Mesenchymal stem cell (in vitro differentiated cells and primary cell): ENCODE results near the gene ZDHHC24. TPM values are rescaled to one million over a fixed set of nuclear protein-coding genes. Genes with fewer than 3 reads are reported as not detected.

Experiments used
- DNase-seq: peaks from one replicate; pipeline ENCODE4 v3.0.0-alpha.2; 2013
- H2AFZ ChIP-seq: one replicate; pipeline ENCODE4 v1.6.1; 2013; ENCODE audit warnings: low read depth, mild to moderate bottlenecking, control low read depth, inconsistent platforms, low read length, moderate library complexity
- H2AK5ac ChIP-seq: 2 replicates; pipeline ENCODE4 v1.6.1; 2013; ENCODE audit warnings: low read length, moderate library complexity, mild to moderate bottlenecking, inconsistent platforms; ENCODE audit not compliant: severe bottlenecking
- H2BK120ac ChIP-seq: one replicate; pipeline ENCODE4 v1.6.1; 2013; ENCODE audit warnings: low read depth, mild to moderate bottlenecking, inconsistent platforms, low read length, moderate library complexity
- H2BK12ac ChIP-seq, 2 experiments: one replicate each; pipeline ENCODE4 v1.6.1; 2013; ENCODE audit warnings: inconsistent platforms in 2 of 2, low read length in 2 of 2, mild to moderate bottlenecking in 2 of 2, moderate library complexity in 2 of 2, control low read depth in 1 of 2
- H2BK15ac ChIP-seq: one replicate; pipeline ENCODE4 v1.6.1; 2013; ENCODE audit warnings: mild to moderate bottlenecking, low read depth, inconsistent platforms; ENCODE audit not compliant: poor library complexity, severe bottlenecking
- H2BK5ac ChIP-seq: 2 replicates; pipeline ENCODE4 v1.6.1; 2013; ENCODE audit warnings: low read depth, mild to moderate bottlenecking, low read length, control low read depth, inconsistent platforms; ENCODE audit not compliant: poor library complexity, severe bottlenecking
- H3K14ac ChIP-seq, 2 experiments: one replicate each; pipeline ENCODE4 v1.6.1; 2013; ENCODE audit warnings: inconsistent platforms in 2 of 2, low read length in 2 of 2, control low read depth in 1 of 2, mild to moderate bottlenecking in 1 of 2, moderate library complexity in 1 of 2
- H3K18ac ChIP-seq, 2 experiments: one replicate each; pipeline ENCODE4 v1.6.1; 2013; ENCODE audit warnings: inconsistent platforms in 2 of 2, low read length in 2 of 2, control low read depth in 1 of 2, low read depth in 1 of 2, mild to moderate bottlenecking in 1 of 2
- H3K23ac ChIP-seq, 2 experiments: one replicate each; pipeline ENCODE4 v1.6.1; 2013; ENCODE audit warnings: inconsistent platforms in 2 of 2, low read length in 2 of 2, mild to moderate bottlenecking in 2 of 2, moderate library complexity in 2 of 2, control low read depth in 1 of 2
- H3K27ac ChIP-seq: 2 replicates; pipeline ENCODE4 v1.5.1; 2013; ENCODE audit warnings: mild to moderate bottlenecking, moderate library complexity, low read length, control low read depth, inconsistent platforms; ENCODE audit not compliant: poor library complexity, severe bottlenecking
- H3K27me3 ChIP-seq, 2 experiments: 2 replicates each; pipeline versions ENCODE4 v1.6.1 to v1.7.0; 2013; ENCODE audit warnings: low read length in 2 of 2, mild to moderate bottlenecking in 2 of 2, moderate library complexity in 2 of 2, control low read depth in 1 of 2, inconsistent platforms in 1 of 2; ENCODE audit not compliant: control insufficient read depth in 1 of 2, insufficient read depth in 1 of 2
- H3K36me3 ChIP-seq, 2 experiments: 2 replicates each; pipeline versions ENCODE4 v1.6.1 to v1.7.0; 2013; ENCODE audit warnings: low read length in 2 of 2, control low read depth in 1 of 2, inconsistent platforms in 1 of 2, low read depth in 1 of 2, mild to moderate bottlenecking in 1 of 2; ENCODE audit not compliant: insufficient read depth in 2 of 2, control insufficient read depth in 1 of 2
- H3K4ac ChIP-seq, 2 experiments: one replicate each; pipeline ENCODE4 v1.6.1; 2013; ENCODE audit warnings: inconsistent platforms in 2 of 2, low read length in 2 of 2, mild to moderate bottlenecking in 2 of 2, moderate library complexity in 2 of 2, control low read depth in 1 of 2, low read depth in 1 of 2
- H3K4me1 ChIP-seq: 2 replicates; pipeline ENCODE4 v1.6.1; 2013; ENCODE audit warnings: low read depth, low read length, control low read depth; ENCODE audit not compliant: control insufficient read depth, insufficient read depth
- H3K4me2 ChIP-seq: 2 replicates; pipeline ENCODE4 v1.6.1; 2013; ENCODE audit warnings: low read length, mild to moderate bottlenecking, inconsistent platforms; ENCODE audit not compliant: poor library complexity, severe bottlenecking
- H3K4me3 ChIP-seq, 2 experiments: 2 replicates each; pipeline versions ENCODE4 v1.5.1 to v1.7.0; 2013; ENCODE audit warnings: low read length in 2 of 2, mild to moderate bottlenecking in 2 of 2, control low read depth in 1 of 2, low read depth in 1 of 2; ENCODE audit not compliant: insufficient read depth in 1 of 2
- H3K79me1 ChIP-seq: replicated peaks from 2 replicates; pipeline ENCODE4 v1.6.1; 2013; ENCODE audit warnings: mild to moderate bottlenecking, control low read depth, low read length, inconsistent platforms; ENCODE audit not compliant: poor library complexity, severe bottlenecking
- H3K9ac ChIP-seq: 2 replicates; pipeline ENCODE4 v1.7.0; 2013; ENCODE audit warnings: mild to moderate bottlenecking, low read length, moderate library complexity
- H3K9me3 ChIP-seq: 2 replicates; pipeline ENCODE4 v1.7.0; 2013; ENCODE audit warnings: mild to moderate bottlenecking, low read length; ENCODE audit not compliant: control insufficient read depth
- H4K8ac ChIP-seq: one replicate; pipeline ENCODE4 v1.6.1; 2013; ENCODE audit warnings: inconsistent platforms, mild to moderate bottlenecking, low read length, moderate library complexity
- H4K91ac ChIP-seq: one replicate; pipeline ENCODE4 v1.6.1; 2013; ENCODE audit warnings: mild to moderate bottlenecking, low read length, inconsistent platforms
- WGBS: methylation state at CpG from one replicate; pipeline ENCODE4 v1.1.7; 2013; ENCODE audit warnings: mixed read lengths; 5-methylcytosine and 5-hydroxymethylcytosine counted together
- polyA plus RNA-seq, 2 experiments: library from polyadenylated mRNA; stranded (reverse); fragments of 200-250 nt; gene quantifications; one replicate each; pipeline ENCODE4 v1.2.3, GENCODE V29; 2013

ZDHHC24 gene
- 10.8 TPM for polyA plus RNA-seq (2013, experiment 1 of 2)
- polyA plus RNA-seq (2013, experiment 2 of 2), result 11.2 TPM

GRCh38 chr11:66545701-66546367 lies at the start of gene ZDHHC24:
TSS of gene ZDHHC24 (minus strand) at chr11:66546048. CDS start at chr11:66546003, 45 bp downstream.
- peak; percentile 98 for DNase-seq
- 1% methylated on average over 54 of the region's 71 CpGs for WGBS
- peak within 1 kb of the TSS; percentile 87 for H3K9ac ChIP-seq
- H3K4me3 ChIP-seq, result peak within 1 kb of the TSS; percentile 86
- H3K14ac ChIP-seq, result peak within 1 kb of the TSS in 1 of 2 experiments; percentile 87
- H3K79me1 ChIP-seq, result peaks cover 12% of the 10 kb centered on the region
- peak within 1 kb of the TSS; percentile 77 for H2BK15ac ChIP-seq
- peak within 1 kb of the TSS in 1 of 2 experiments; percentile 37 for H2BK12ac ChIP-seq
- H2BK120ac ChIP-seq, result no peak within 1 kb of the TSS
- H3K36me3 ChIP-seq, result peaks cover 19 to 26% of the 10 kb centered on the region in 2 experiments
- H3K23ac ChIP-seq, result no peak within 1 kb of the TSS
- H2BK5ac ChIP-seq, result no peak within 1 kb of the TSS
- H2AK5ac ChIP-seq, result no peak within 1 kb of the TSS
- peak within 1 kb of the TSS; percentile 81 for H3K4me2 ChIP-seq
- peaks cover 23% of the 10 kb centered on the region for H3K4me1 ChIP-seq
- H4K8ac ChIP-seq, result peak within 1 kb of the TSS; percentile 85
- peak within 1 kb of the TSS; percentile 67 to 76 for H3K18ac ChIP-seq
- no peak within 1 kb of the TSS for H3K27ac ChIP-seq
- H3K27me3 ChIP-seq, result peaks cover under 1 to 33% of the 10 kb centered on the region in 2 experiments
- H3K4ac ChIP-seq, result peak within 1 kb of the TSS; percentile 32 to 35
- H3K9me3 ChIP-seq, result no peaks in the 10 kb centered on the region
- peak within 1 kb of the TSS; percentile 88 for H2AFZ ChIP-seq
- no peak within 1 kb of the TSS for H4K91ac ChIP-seq

- no peak overlapping the region for H3K27ac ChIP-seq
- peaks cover 21% of the 10 kb centered on the region for H3K4me1 ChIP-seq
- H3K9me3 ChIP-seq, result no peaks in the 10 kb centered on the region
- H4K91ac ChIP-seq, result peak overlapping the region; percentile 63
- H2BK120ac ChIP-seq, result no peak overlapping the region
- no peak overlapping the region for H2BK12ac ChIP-seq
- 70% methylated on average over 5 of the region's 5 CpGs for WGBS
- no peak overlapping the region for H3K18ac ChIP-seq
- no peak overlapping the region for H2AFZ ChIP-seq
- H3K36me3 ChIP-seq, result peaks cover 21 to 23% of the 10 kb centered on the region in 2 experiments
- H3K9ac ChIP-seq, result peak overlapping the region; percentile 34
- H2BK5ac ChIP-seq, result no peak overlapping the region
- no peak overlapping the region for H3K4ac ChIP-seq
- H2BK15ac ChIP-seq, result no peak overlapping the region
- DNase-seq, result peak; percentile 84
- peak overlapping the region in 1 of 2 experiments; percentile 60 for H3K4me3 ChIP-seq
- H3K23ac ChIP-seq, result peak overlapping the region in 1 of 2 experiments; percentile 18
- no peaks in the 10 kb centered on the region for H3K27me3 ChIP-seq
- no peak overlapping the region for H2AK5ac ChIP-seq
- H3K79me1 ChIP-seq, result peaks cover 39% of the 10 kb centered on the region
- no peak overlapping the region for H4K8ac ChIP-seq
- H3K14ac ChIP-seq, result peak overlapping the region in 1 of 2 experiments; percentile 41
- H3K4me2 ChIP-seq, result no peak overlapping the region
These were observed 49.5 kb upstream of the ZDHHC24 start for GRCh38 chr11:66595245-66595904.

- peak overlapping the region; percentile 67 to 92 for H3K4me3 ChIP-seq
- peak overlapping the region; percentile 14 for H4K91ac ChIP-seq
- peak overlapping the region in 1 of 2 experiments; percentile 94 for H3K14ac ChIP-seq
- H3K4me1 ChIP-seq, result peaks cover 15% of the 10 kb centered on the region
- H2BK120ac ChIP-seq, result no peak overlapping the region
- no peak overlapping the region for H2AFZ ChIP-seq
- no peak overlapping the region for H2BK12ac ChIP-seq
- no peak for DNase-seq
- H2BK15ac ChIP-seq, result no peak overlapping the region
- H3K4me2 ChIP-seq, result peak overlapping the region; percentile 86
- no peak overlapping the region for H2BK5ac ChIP-seq
- H3K36me3 ChIP-seq, result peaks cover 5 to 9% of the 10 kb centered on the region in 2 experiments
- peaks cover 28% of the 10 kb centered on the region for H3K79me1 ChIP-seq
- WGBS, result 76% methylated on average over 7 of the region's 7 CpGs
- no peak overlapping the region for H4K8ac ChIP-seq
- no peak overlapping the region for H3K4ac ChIP-seq
- H2AK5ac ChIP-seq, result peak overlapping the region; percentile 23
- H3K9me3 ChIP-seq, result no peaks in the 10 kb centered on the region
- H3K9ac ChIP-seq, result peak overlapping the region; percentile 93
- H3K27ac ChIP-seq, result no peak overlapping the region
- H3K23ac ChIP-seq, result peak overlapping the region in 1 of 2 experiments; percentile 29
- H3K27me3 ChIP-seq, result no peaks in the 10 kb centered on the region
- peak overlapping the region in 1 of 2 experiments; percentile 95 for H3K18ac ChIP-seq
These were observed 47.8 kb upstream of the ZDHHC24 start for GRCh38 chr11:66593650-66594049.

- H3K4me1 ChIP-seq, result peaks cover 15% of the 10 kb centered on the region
- H2AK5ac ChIP-seq, result no peak overlapping the region
- H3K9ac ChIP-seq, result peak overlapping the region; percentile 93
- H3K27me3 ChIP-seq, result no peaks in the 10 kb centered on the region
- peak overlapping the region; percentile 94 for H2AFZ ChIP-seq
- peak overlapping the region; percentile 67 to 92 for H3K4me3 ChIP-seq
- peak overlapping the region in 1 of 2 experiments; percentile 94 for H3K14ac ChIP-seq
- H3K23ac ChIP-seq, result no peak overlapping the region
- no peak overlapping the region for H2BK15ac ChIP-seq
- H2BK12ac ChIP-seq, result no peak overlapping the region
- no peaks in the 10 kb centered on the region for H3K9me3 ChIP-seq
- H3K27ac ChIP-seq, result no peak overlapping the region
- peak overlapping the region; percentile 27 for H2BK120ac ChIP-seq
- peak overlapping the region; percentile 86 for H3K4me2 ChIP-seq
- no peak overlapping the region for H4K91ac ChIP-seq
- H3K36me3 ChIP-seq, result peaks cover 5 to 9% of the 10 kb centered on the region in 2 experiments
- peak overlapping the region; percentile 89 for H4K8ac ChIP-seq
- no peak overlapping the region for H2BK5ac ChIP-seq
- peak overlapping the region in 1 of 2 experiments; percentile 89 for H3K4ac ChIP-seq
- H3K79me1 ChIP-seq, result peaks cover 28% of the 10 kb centered on the region
- H3K18ac ChIP-seq, result peak overlapping the region; percentile 73 to 95
- WGBS, result 21% methylated on average over 12 of the region's 12 CpGs
- DNase-seq, result no peak
These were observed 47.4 kb upstream of the ZDHHC24 start for GRCh38 chr11:66593303-66593635.
